ENCODE data around the gene RUSF1. TPM values are rescaled to one million over a fixed set of nuclear protein-coding genes. Genes with fewer than 3 reads are reported as not detected.

The RUSF1 gene
- total and polyA plus RNA-seq, 9 of the 15 experiments (the other 6 are each of a cell fraction or from before 2014, with no cell fraction given), result 0.80 to 52.8 (median 27.6) TPM

DNA sequence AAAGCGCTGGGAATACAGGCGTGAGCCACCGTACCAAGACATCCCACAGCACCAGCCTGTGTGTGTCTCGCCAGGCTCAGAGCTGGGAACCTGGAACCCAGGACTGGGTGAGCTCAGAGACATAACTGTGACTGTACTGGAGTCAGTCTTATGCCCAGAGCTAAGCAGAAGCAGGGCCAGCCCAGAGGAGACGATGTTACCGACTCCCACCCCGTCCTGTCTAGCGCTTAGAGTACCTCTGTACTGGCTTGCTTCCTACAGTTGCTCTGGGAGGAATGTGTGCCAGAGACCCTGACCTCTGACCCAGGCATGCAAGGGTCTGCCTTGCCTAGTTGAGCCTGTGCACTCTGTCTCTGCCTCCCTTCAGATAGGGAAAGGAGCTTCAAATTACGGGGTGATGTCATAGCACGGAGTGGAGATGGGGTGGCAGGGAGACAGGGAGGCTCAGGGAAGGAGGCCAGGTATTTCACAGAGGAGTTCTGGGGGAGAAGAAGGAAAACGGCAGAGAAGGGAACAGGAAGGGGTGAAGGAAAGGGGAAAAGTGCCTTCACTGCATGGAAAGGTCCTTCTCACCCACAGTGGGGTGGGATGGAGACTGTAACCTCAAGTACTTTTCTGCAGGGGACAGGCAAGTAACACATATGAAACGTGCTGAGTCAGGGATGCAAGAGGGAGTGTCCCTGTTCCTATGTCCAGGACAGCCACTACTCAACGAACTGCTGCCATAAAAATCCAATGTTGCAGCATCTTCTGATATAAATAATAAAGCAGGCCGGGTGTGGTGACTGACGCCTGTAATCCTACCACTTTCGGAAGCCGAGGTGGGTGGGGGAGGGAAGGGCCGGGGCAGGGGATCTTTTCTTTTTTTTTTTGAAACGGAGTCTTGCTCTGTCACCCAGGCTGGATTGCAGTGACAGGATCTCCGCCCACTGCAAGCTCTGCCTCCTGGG lies 54.7 kb downstream of the RUSF1 start:
- POLR2A ChIA-PET, result interaction anchor here (0.6 to 1.5 kb wide), 6 partner anchors 10 to 274 kb away, joined by 3 to 7 read pairs (median 4); partner anchors contain the start of gene FUS
- Histone ChIP-seq H3K4me2 (ENCODE audit: insufficient read depth, low read length) (peak overlapping the region; percentile 83), H3K9ac (ENCODE audit: insufficient read depth in 1 of 2, low read depth in 2 of 2, low read length in 2 of 2) (peak overlapping the region; percentile 28 to 84), H2AFZ (ENCODE audit: low read depth, low read length) (peak overlapping the region; percentile 73), H3K27me3 (ENCODE audit: control insufficient read depth in 2 of 2, insufficient read depth in 2 of 2, low read length in 2 of 2) (no peaks in the 10 kb centered on the region), H3K79me2 (ENCODE audit: control insufficient read depth, insufficient read depth, low read length) (peaks cover 44% of the 10 kb centered on the region), H3K4me1 (replicated peaks in 1 of 2; ENCODE audit: control insufficient read depth in 2 of 2, insufficient read depth in 2 of 2, low read length in 2 of 2) (peaks cover 53 to 66% of the 10 kb centered on the region in 2 experiments), H3K4me3 (no peak overlapping the region), H3K36me3 (ENCODE audit: control insufficient read depth, insufficient read depth, low read length) (peaks cover 22% of the 10 kb centered on the region; the same call in 1 of the 3 replicates), H4K20me1 (replicated peaks; ENCODE audit: control insufficient read depth, insufficient read depth, low read length) (peaks cover 4% of the 10 kb centered on the region), H3K9me1 (ENCODE audit: control insufficient read depth, insufficient read depth, low read length) (no peaks in the 10 kb centered on the region), H3K9me3 (replicated peaks; ENCODE audit: control insufficient read depth, insufficient read depth, low read depth, low read length) (no peaks in the 10 kb centered on the region), H3K27ac (ENCODE audit: extremely low read depth, low read depth, low read length) (peak overlapping the region; percentile 71)
- CTCF ChIA-PET (ENCODE audit: low intra/inter-chr PET ratio), result interaction anchor here (0.9 kb wide), 1 partner anchor 415 kb away, joined by 3 read pairs; no protein-coding TSS in a partner anchor
- intact Hi-C loops (cut with micrococcal nuclease) (loop anchor here (2.0 to 10.0 kb wide), 4 partner anchors 51 to 499 kb away; partner anchors contain the start of gene SETD1A), in situ Hi-C loops (cut with MboI) (loop anchor here (10.0 kb wide), 1 partner anchor 241 kb away; no protein-coding TSS in a partner anchor)
- WGBS (ENCODE audit: insufficient coverage, low coverage, missing lambda C conversion rate), result 12% methylated on average over 18 of the region's 20 CpGs
- BruUV-seq (replicated peaks), result no TSS peak
- FAIRE-seq (peak; percentile 42), DNase-seq (ENCODE audit: extremely low read depth in 1 of 4, low spot score in 3 of 4) (peak; percentile 40 to 81 (median 52)), ATAC-seq (peak; percentile 63)
- TF ChIP-seq SP2 (IDR thresholded peaks at IDR 0.05; ENCODE audit: extremely low read depth, low read depth, low read length, poor library complexity, severe bottlenecking) (no peak), ZNF77 (CRISPR knock-in tag; IDR thresholded peaks at IDR 0.05) (no peak), MEIS2 (IDR thresholded peaks at IDR 0.05; ENCODE audit: partially characterized antibody) (peak; percentile 40), ETV1 (tag; conservative IDR thresholded peaks at IDR 0.05; ENCODE audit: low read depth) (peak; percentile 38; the same call in 1 of the 2 replicates), CTBP1 (IDR thresholded peaks at IDR 0.05; ENCODE audit: borderline replicate concordance) (peak; percentile 75), ZNF124 (CRISPR knock-in tag; IDR thresholded peaks at IDR 0.05) (no peak), ZNF589 (CRISPR knock-in tag; IDR thresholded peaks at IDR 0.05; ENCODE audit: low read depth) (no peak), KLF13 (tag; IDR thresholded peaks at IDR 0.05; ENCODE audit: borderline replicate concordance, low read depth) (0 out of 2 replicates have a peak, but pooled peaks have one; percentile 47), ZNF445 (CRISPR knock-in tag; IDR thresholded peaks at IDR 0.05; ENCODE audit: low read depth) (no peak), DPF2 (IDR thresholded peaks at IDR 0.05) (peak; percentile 88), PTRF (tag; IDR thresholded peaks at IDR 0.05) (no peak)
- TF ChIP-seq, protein P1, sequence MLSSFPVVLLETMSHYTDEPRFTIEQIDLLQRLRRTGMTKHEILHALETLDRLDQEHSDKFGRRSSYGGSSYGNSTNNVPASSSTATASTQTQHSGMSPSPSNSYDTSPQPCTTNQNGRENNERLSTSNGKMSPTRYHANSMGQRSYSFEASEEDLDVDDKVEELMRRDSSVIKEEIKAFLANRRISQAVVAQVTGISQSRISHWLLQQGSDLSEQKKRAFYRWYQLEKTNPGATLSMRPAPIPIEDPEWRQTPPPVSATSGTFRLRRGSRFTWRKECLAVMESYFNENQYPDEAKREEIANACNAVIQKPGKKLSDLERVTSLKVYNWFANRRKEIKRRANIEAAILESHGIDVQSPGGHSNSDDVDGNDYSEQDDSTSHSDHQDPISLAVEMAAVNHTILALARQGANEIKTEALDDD (IDR thresholded peaks at IDR 0.05), result no peak
- TF ChIP-seq, protein P2, sequence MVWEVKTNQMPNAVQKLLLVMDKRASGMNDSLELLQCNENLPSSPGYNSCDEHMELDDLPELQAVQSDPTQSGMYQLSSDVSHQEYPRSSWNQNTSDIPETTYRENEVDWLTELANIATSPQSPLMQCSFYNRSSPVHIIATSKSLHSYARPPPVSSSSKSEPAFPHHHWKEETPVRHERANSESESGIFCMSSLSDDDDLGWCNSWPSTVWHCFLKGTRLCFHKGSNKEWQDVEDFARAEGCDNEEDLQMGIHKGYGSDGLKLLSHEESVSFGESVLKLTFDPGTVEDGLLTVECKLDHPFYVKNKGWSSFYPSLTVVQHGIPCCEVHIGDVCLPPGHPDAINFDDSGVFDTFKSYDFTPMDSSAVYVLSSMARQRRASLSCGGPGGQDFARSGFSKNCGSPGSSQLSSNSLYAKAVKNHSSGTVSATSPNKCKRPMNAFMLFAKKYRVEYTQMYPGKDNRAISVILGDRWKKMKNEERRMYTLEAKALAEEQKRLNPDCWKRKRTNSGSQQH (CRISPR knock-in tag; IDR thresholded peaks at IDR 0.05), result peak; percentile 53; the same call in 1 of the 2 replicates
- TF ChIP-seq, protein P3, sequence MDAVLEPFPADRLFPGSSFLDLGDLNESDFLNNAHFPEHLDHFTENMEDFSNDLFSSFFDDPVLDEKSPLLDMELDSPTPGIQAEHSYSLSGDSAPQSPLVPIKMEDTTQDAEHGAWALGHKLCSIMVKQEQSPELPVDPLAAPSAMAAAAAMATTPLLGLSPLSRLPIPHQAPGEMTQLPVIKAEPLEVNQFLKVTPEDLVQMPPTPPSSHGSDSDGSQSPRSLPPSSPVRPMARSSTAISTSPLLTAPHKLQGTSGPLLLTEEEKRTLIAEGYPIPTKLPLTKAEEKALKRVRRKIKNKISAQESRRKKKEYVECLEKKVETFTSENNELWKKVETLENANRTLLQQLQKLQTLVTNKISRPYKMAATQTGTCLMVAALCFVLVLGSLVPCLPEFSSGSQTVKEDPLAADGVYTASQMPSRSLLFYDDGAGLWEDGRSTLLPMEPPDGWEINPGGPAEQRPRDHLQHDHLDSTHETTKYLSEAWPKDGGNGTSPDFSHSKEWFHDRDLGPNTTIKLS (IDR thresholded peaks at IDR 0.05; ENCODE audit: borderline replicate concordance, low read depth), result no peak

Measured in K562 (cell line).